NCI-H526 treated with DMSO at 0.1 percent for 48 hours (cell line): Measurements from ENCODE around the gene C1GALT1C1L.
"Not testable (repeated sequence)": the region's sequence is repeated elsewhere in the genome, so short reads cannot be mapped to it uniquely, and the experiment has no call there.

Source experiments
- DNase-seq: peaks from one replicate; lab custom pipeline; 2025; lab: John Stamatoyannopoulos, UW

Gene C1GALT1C1L

GRCh38 chr2:43676322-43677050, at the start of gene C1GALT1C1L:
Gene C1GALT1C1L (minus strand): TSS chr2:43676429. CDS start chr2:43676322, 107 bp downstream.
- peak; percentile 39 for DNase-seq

GRCh38 chr2:43725711-43726246, 49.5 kb upstream of the C1GALT1C1L start:
- no peak for DNase-seq

- DNase-seq: no peak
Observed at GRCh38 chr2:43724728-43725526, 48.7 kb upstream of the C1GALT1C1L start.

GRCh38 chr2:43718530-43719124, 42.4 kb upstream of the C1GALT1C1L start:
- no peak for DNase-seq

GRCh38 chr2:43717322-43717721, 41.1 kb upstream of the C1GALT1C1L start:
- no peak for DNase-seq

GRCh38 chr2:43715300-43716098, 39.3 kb upstream of the C1GALT1C1L start:
- no peak for DNase-seq

- DNase-seq: no peak
Observed at GRCh38 chr2:43714164-43714563, 37.9 kb upstream of the C1GALT1C1L start.

- DNase-seq: no peak
Observed at GRCh38 chr2:43710866-43711265, 34.6 kb upstream of the C1GALT1C1L start.

- no peak for DNase-seq
Observed at GRCh38 chr2:43708891-43709290, 32.7 kb upstream of the C1GALT1C1L start.

GRCh38 chr2:43708178-43708577, 31.9 kb upstream of the C1GALT1C1L start:
- no peak for DNase-seq

- no peak for DNase-seq
Observed at GRCh38 chr2:43707255-43708015, 31.2 kb upstream of the C1GALT1C1L start.

- no peak for DNase-seq
Observed at GRCh38 chr2:43701111-43701510, 24.9 kb upstream of the C1GALT1C1L start.

- DNase-seq: no peak
Observed at GRCh38 chr2:43699761-43700160, 23.5 kb upstream of the C1GALT1C1L start.

- not testable (repeated sequence) for DNase-seq
Observed at GRCh38 chr2:43698140-43698539, 21.9 kb upstream of the C1GALT1C1L start.

GRCh38 chr2:43692428-43692994, 16.3 kb upstream of the C1GALT1C1L start:
- no peak for DNase-seq

- DNase-seq: no peak
Observed at GRCh38 chr2:43689999-43690398, 13.8 kb upstream of the C1GALT1C1L start.

- DNase-seq: no peak
Observed at GRCh38 chr2:43685357-43685756, 9.1 kb upstream of the C1GALT1C1L start.

GRCh38 chr2:43677783-43678182, 1.6 kb upstream of the C1GALT1C1L start:
- DNase-seq: not testable (repeated sequence)

GRCh38 chr2:43675646-43676321, 445 bp downstream of the C1GALT1C1L start:
- no peak for DNase-seq

- no peak for DNase-seq
Observed at GRCh38 chr2:43657241-43657640, 19.0 kb downstream of the C1GALT1C1L start.
